Uterus (tissue), 2 donors: ENCODE results near the gene CAPN9.

Source experiments
- POLR2A ChIP-seq, 2 donors: fragments of 450-650 bp; IDR thresholded peaks; one replicate each; pipeline ENCODE4 v1.6.1; 2016; ENCODE audit warnings: antibody characterized with exemption in 2 of 2, mild to moderate bottlenecking in 1 of 2, moderate library complexity in 1 of 2
- TF ChIP-seq, protein P1 (sequence below), 4 experiments: fragments of 200-600 bp in 2 of 4; fragments of 450-650 bp in 2 of 4; sonication (generic) in 2 of 4; IDR thresholded peaks; one replicate each; pipeline ENCODE4 v1.5.1; 2016 to 2019; ENCODE audit warnings: antibody characterized with exemption in 4 of 4, mild to moderate bottlenecking in 2 of 4, moderate library complexity in 1 of 4

DNA sequence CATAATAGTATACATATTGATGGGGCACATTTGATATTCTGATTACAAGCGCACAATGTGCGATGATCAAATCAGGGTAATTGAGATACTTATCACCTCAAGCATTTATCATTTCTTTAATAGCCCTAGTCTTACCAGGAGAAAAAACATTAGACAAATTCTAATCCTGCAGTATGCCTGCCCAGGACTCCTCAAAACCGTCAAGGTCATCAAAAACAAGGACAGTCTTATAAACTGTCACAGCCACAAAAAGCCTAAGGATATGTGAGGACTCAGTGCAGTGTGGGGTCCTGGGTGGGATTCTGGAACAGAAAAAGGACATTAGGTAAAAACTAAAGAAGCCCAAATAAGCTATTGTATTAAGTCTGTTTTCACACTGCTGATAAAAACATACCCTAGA is 19.1 kb downstream of the CAPN9 start:
- TF ChIP-seq POLR2A (IDR thresholded peaks at IDR 0.05) = no peak
- TF ChIP-seq, protein P1, sequence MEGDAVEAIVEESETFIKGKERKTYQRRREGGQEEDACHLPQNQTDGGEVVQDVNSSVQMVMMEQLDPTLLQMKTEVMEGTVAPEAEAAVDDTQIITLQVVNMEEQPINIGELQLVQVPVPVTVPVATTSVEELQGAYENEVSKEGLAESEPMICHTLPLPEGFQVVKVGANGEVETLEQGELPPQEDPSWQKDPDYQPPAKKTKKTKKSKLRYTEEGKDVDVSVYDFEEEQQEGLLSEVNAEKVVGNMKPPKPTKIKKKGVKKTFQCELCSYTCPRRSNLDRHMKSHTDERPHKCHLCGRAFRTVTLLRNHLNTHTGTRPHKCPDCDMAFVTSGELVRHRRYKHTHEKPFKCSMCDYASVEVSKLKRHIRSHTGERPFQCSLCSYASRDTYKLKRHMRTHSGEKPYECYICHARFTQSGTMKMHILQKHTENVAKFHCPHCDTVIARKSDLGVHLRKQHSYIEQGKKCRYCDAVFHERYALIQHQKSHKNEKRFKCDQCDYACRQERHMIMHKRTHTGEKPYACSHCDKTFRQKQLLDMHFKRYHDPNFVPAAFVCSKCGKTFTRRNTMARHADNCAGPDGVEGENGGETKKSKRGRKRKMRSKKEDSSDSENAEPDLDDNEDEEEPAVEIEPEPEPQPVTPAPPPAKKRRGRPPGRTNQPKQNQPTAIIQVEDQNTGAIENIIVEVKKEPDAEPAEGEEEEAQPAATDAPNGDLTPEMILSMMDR (IDR thresholded peaks at IDR 0.05) = no peak
